CD4-positive, alpha-beta T cell treated with Interleukin-15 for 1 hour (primary cell): ENCODE data around the gene MUC20.
"Not testable (repeated sequence)": the region's sequence is repeated elsewhere in the genome, so short reads cannot be mapped to it uniquely, and the experiment has no call there.

Experiments
- DNase-seq: peaks from one replicate; pipeline ENCODE4 v3.0.0-alpha.2; 2020

The MUC20 gene

GRCh38 chr3:195732940-195733339 lies 12.2 kb downstream of the MUC20 start:
- DNase-seq, result no peak

DNA sequence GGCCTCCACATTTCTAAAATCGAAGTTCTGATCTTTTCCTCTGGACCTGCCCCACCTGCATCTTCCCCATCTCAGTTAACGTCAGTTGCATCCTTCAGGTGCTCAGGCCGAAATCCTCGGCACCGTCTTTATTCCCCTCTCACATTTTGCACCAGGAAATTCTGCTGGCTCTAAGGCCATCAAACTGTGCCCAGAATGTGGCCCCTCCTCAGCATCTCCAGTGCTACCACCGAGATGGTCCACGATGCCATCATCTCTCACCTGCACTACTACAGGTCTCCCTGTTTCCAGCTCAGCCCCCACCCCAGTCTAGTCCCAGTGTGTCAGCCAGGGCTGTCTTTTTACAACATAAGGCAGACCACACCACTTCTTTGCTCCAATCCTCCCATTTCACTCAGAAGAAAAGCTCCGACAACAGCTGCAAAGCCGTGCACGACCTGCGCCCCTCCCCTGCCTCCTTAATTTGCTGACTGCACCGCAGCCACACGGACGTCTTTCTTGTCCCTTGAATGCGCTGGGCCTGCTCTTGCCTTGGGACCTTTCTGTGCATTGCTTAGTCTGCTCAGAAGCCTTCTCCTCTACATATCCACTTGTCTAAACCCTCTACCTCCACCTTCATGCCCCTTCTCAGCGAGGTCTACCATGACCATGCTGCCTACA lies 14.4 kb downstream of the MUC20 start:
- DNase-seq, result no peak

DNA sequence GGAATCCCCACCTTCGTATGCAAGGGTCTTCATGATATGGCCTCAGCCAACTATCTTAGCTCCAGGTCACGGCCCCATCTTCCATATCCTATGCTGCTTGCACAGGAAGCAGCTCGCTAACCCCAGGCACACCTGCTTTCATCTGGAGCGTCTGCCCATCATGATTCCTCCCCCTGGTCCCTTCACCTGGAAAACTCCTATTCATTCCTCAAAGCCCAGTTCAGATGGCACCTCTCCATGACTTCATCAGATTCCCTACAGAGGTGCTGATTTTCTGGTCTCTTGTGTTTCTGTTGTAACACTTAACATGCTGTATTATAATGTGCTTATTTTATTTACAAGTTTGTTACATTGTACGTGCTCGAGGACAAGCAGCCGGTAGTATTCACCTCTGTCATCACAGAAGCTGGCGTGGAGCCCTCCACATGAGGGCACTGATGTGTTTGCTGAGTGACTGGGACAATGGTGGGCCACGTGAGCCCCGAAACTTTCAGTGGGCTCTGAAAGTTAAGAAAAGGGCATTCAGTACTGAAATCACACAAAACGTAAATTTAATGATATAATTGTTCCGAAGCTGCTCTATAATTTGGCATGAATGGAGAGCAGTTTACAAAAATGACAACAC lies 16.2 kb downstream of the MUC20 start:
- DNase-seq, result no peak

DNA sequence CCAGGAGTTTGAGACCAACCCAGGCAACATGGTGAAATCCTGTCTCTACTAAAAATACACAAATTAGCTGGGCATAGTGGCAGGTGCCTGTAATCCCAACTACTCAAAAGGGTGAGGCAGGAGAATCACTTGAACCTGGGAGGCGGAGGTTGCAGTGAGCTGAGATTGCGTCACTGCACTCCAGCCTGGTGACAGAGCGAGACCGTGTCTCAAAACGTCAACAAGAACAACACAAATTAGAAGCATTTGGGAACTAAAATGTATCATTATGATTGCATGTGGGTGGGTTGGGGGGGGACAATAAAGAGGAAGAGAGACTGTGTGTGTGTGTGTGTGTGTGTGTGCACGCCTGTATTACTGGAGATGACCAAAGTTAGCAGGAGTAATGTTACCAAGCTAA lies 17.0 kb downstream of the MUC20 start:
- not testable (repeated sequence) for DNase-seq

DNA sequence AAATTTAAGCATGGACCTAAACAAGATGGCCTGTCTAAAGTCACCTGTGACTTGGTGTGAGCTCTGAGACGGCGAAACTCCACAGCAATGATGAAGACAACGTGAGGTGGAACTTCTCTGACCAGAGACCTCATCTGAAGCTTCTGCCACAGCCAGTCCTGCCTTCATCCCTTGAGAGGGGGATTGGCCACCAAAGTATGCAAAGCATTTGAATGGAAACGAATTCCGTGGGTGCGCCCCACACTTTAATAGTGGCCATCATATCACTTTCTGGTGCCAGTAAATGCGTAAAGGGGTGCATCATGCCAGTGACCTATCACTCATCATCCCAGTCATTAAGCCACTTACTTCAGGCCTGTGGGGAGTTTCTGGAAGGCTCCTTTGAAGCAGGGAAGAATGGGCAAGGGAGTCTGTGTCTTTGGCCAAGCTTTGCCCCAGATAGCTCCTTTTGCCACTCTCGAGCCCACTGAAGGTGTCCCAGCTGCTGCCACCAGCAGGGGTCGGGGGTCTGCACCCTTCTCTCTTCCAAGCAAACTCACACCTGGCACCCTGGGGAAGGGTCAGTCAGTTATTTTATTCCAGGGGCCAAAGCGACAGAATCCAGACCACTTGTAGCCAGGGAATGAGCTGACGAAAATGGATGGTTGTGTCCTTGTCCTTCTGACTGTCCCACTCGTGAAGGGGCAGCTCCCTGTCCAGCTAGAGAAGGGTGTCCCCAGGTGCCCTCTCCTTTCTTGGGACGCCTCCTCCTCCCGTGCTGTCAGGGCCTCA lies 17.7 kb downstream of the MUC20 start:
- no peak for DNase-seq

DNA sequence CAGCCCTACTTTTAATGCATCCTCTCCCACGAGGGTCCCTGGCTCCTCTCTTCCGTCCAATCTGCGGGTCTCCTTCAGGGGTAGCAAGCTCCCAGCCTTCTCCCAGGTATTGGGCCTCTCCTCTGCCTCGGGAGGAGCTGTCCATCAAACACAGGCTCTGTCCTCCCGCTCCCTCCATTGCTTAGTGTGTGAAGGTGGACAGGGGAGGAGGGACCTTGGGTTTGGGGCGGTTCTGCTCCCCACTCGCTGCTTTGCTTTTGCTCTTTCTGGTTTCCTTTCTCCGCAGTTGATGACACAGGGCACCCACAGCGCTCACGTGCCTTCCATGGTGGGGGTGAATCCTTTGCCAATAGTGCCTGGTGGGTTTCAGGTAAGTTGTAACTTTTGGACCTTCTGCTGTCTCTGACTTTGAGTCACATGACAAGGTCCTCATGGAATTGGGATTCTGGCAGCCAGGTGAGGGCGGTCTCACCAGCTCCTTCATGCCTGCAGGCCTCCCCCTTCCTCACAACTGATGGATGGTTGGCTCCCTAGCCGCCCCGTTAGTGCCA lies 18.9 kb downstream of the MUC20 start:
- DNase-seq, result no peak

DNA sequence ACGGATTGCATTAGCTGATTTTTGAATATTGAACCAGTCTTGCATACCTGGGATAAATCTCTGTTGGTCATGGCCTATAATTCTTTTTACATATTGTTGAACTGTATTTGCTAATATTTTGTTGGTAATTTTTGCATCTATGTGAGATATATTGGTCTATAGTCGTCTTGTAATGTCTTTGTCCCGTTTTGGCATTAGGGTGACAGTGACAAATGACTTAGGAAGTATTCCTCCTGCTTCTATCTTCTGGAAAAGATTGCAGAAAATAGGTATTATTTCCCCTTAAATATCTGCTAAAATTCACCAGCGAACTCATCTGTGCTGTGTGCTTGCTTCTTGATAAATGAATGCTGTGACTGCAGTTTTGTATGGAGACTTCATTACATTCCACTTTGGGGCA lies 23.7 kb downstream of the MUC20 start:
- DNase-seq, result no peak

- no peak for DNase-seq
Measured at GRCh38 chr3:195746346-195746745, 25.6 kb downstream of the MUC20 start.

DNA sequence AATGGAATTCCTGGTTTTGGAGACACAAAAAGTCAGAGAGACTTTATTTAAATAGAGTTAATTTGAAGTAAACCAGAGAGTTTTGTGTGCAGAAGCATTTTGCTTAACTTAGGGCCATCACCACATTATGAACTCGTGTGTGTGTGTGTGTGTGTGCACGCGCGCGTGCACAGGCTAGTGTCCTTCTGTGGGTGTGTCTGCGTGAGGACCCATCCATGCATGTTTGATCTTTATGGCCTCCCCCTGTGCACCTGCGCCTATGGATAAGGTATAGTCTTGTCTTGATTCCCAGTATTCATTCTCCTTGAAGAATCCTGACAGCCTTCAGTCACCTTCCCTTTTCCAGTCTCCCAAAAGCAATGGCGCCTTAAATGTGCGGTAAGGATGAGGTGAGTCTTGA lies 26.0 kb downstream of the MUC20 start:
- DNase-seq, result no peak

DNA sequence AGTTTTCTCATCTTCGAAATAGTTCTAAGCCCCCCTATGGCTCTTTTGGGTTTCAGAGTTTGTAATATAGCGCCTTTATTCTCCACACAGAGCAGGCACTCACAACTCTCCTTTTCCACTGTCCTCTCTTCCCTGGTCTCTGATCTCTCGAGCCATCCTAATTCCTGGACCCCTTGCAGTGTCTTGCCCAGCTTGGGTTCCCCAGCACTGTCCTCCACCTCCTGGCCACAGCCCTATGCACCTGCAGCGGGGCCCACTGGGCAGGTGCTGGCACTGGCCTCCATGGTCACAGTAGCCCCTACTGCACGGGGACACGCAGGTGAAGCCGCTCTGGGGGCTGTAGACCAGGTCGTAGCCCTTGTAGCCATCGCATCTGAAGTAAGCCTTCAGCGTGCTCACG lies 27.9 kb downstream of the MUC20 start:
- DNase-seq, result no peak

DNA sequence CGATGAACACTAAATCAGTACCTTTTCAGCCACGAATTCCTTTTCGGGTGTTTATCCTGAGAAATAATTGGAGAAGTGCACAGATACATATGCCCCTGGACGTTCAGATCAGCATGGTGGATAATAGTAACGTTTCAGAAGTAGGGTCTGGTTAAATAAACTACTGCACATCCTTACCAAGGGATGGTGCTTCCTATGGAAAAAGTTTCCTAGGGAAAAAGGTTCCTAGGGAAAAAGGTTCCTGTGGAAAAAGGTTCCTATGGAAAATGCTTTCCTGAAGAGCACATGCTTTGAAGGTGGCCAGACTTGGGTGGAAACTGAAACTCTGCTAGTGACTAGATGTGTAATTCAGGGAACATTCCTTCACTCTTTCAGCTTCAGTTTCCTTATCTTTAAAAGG lies 28.3 kb downstream of the MUC20 start:
- not testable (repeated sequence) for DNase-seq

GRCh38 chr3:195750797-195751520 lies 30.2 kb downstream of the MUC20 start:
- DNase-seq, result no peak

- DNase-seq, result no peak
Measured at GRCh38 chr3:195751560-195751959, 30.8 kb downstream of the MUC20 start.

- no peak for DNase-seq
Measured at GRCh38 chr3:195752066-195752465, 31.3 kb downstream of the MUC20 start.

DNA sequence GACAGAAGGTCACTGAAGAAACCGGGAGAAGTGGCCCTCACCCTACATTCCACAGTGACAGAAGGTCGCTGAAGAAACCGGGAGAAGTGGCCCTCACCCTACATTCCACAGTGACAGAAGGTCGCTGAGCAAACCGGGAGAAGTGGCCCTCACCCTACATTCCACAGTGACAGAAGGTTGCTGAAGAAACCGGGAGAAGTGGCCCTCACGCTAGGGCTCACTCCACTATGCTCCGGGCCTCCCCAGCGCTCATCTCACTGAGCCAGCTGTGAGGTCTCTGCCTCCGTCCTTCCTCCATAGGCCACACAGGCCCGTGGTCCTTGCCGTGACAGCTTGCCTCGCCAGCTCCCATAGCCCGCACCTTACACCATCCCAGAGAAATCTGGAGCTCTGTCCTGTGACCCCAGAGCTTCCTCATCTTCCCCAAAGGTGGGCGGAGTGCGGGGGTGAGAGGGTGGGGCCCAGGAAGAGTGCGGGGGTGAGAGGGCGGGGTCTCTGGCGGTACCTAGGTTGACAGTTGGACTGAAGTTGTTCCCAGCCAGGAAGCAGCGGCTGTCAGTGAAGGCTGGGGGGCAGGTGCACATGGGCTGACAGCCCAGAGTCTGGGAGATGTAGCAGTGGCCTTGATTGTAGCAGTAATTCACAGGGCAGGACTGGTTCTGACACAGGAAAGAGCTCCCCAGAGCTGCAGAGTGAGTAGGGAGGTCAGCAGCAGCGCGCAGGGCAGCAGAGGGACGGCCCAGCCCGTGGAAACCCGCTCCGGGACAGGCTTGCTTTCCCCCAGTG lies 32.0 kb downstream of the MUC20 start:
- no peak for DNase-seq

DNA sequence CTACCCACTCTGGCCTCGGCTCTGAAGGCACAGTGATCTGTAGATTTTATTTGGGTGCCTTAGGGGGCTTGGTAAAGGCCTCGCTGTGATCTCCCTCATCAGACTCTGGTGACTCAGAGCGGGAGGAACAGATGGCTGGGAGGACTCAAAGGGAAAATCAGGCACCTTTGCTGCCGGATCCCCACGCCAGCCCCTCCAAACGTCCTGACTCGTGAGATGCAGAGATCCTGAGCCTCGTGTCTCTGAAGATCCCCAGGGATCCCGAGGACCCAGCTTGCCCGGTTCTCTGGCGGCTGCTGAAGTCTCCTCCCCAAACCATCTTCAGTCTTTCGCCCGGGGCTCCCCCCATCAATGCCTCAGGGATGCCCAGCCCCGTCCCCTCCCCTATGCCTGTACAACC lies 32.8 kb downstream of the MUC20 start:
- no peak for DNase-seq

DNA sequence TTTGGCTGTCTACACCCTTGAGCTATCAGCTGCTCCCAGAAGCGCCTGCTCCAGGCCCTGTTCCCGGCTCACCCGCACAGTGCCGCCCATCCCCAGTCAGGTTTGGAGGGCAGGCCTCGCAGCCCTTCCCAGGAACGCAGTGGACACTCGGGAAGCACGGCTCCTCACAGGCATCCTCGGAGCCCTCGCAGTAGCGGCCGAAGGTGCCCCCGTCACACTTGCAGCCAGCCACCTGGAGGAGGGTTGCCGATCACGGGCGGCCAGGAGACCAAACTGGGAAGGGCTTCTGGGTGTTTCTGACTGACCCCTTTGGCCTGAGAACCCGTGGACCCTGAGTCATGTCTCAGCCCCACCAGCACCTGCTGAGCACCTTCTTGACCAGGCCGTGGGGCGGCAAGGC lies 33.4 kb downstream of the MUC20 start:
- no peak for DNase-seq

DNA sequence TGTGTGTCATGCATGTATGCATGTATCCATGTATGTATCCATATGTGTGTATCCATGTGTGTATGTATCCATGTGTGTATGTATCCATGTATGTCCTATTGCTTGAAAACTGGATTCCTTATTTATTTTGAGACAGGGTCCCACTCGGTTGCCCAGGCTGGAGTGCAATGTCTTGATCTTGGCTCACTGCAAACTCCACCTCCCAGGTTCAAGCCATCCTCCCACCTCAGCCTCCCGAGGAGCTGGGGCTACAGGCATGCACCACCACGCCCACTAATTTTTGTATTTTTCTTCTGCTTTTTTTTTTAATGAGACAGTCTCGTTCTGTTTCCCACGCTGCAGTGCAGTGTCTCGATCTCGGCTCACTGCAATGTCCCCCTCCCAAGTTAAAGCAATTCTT lies 34.1 kb downstream of the MUC20 start:
- DNase-seq, result no peak

DNA sequence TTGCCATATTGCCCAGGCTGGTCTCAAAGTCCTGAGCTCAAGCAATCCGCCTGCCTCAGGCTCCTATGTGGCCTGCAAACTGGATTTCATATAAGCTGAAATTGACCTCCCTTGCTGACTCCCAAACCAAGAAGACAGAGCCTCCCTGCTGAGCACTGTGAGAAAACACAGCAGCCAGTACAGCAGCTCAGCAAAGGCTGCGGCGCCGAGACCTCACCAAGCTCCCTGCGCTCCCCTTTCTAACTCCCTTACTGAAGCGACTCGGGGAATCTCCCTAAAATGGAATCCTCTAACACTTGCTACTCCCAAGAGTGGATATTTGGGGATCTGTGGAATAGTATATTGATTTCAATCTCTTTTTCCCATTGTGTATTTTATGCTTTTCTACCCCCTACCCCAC lies 34.6 kb downstream of the MUC20 start:
- DNase-seq, result no peak

- peak; percentile 49 for DNase-seq
Measured at GRCh38 chr3:195755791-195756676, 35.3 kb downstream of the MUC20 start.

DNA sequence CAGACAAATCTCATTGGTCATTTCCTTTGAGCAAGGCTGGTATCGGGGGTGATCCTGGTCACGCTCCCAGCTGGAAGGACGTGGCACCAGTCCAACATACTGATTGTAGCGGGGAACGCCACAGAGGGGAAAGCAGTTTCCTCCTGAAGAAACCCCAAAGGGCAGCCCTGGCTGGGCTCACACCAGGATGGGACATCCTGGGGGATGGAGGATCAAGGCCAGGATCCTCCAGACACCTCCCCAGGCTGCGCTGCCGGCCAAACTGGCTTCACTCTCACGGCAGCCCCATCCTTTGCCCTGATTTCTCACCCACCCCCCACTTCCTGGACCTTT lies 36.6 kb downstream of the MUC20 start:
- DNase-seq, result no peak

DNA sequence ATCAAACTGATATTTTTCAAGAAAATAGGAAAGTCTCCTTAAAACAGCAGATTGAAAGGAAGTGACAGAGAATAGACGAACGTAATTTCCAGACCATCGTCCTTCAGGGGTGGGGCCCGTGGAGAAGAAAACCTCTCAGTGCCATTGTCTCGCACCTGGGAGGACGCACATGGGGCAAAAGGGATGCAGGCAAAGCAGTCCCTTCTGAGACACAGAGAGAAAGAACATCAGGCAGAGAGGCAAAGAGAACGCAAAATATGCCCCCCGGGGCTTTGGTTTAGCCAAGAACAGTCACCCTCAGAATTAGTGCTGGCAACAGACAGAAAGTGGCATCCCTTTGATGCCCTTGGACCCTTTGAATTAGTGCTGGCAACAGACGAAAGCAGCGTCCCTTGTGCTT lies 37.0 kb downstream of the MUC20 start:
- DNase-seq, result no peak
